Adrenal gland (tissue), 12 donors: ENCODE results near the gene EXOC3L2. TPM values are rescaled to one million over a fixed set of nuclear protein-coding genes. Genes with fewer than 3 reads are reported as not detected.
A peak's percentile ranks its signal among the peaks of the same experiment; 100 is the strongest.

ENCODE experiments used
- DNase-seq, 7 donors: peaks; one replicate each; pipeline ENCODE4 v3.0.0-alpha.2; 2019 to 2020
- H3K27ac ChIP-seq, 5 donors: fragments of 200-600 bp; sonication (generic) in 4 of 5; 1 replicate in 3 of 5; 2 replicates in 2 of 5; pipeline versions ENCODE4 v1.5.1 to v1.8.0; 2016 to 2020; ENCODE audit warnings: mild to moderate bottlenecking in 1 of 5
- H3K27me3 ChIP-seq: fragments of 200-600 bp; 2 replicates; pipeline ENCODE4 v1.8.0; 2021
- H3K36me3 ChIP-seq, 2 donors: fragments of 200-600 bp; replicated peaks in 1 of 2; 1 replicate in 1 of 2; 2 replicates in 1 of 2; pipeline versions ENCODE4 v1.5.1 to v1.8.0; 2018 to 2022
- H3K4me1 ChIP-seq, 2 donors: fragments of 200-600 bp; replicated peaks in 1 of 2; 1 replicate in 1 of 2; 2 replicates in 1 of 2; pipeline versions ENCODE4 v1.5.1 to v1.8.0; 2018 to 2021
- H3K4me3 ChIP-seq, 4 donors: fragments of 200-600 bp; sonication (generic) in 3 of 4; one replicate each; pipeline ENCODE4 v1.5.1; 2016 to 2018
- H3K9me3 ChIP-seq, 3 donors: fragments of 200-600 bp; sonication (generic) in 1 of 3; replicated peaks in 1 of 3; 1 replicate in 2 of 3; 2 replicates in 1 of 3; pipeline versions ENCODE4 v1.5.1 to v1.8.0; 2016 to 2021
- CTCF ChIP-seq, 6 experiments: fragments of 450-650 bp in 4 of 6; fragments of 200-600 bp in 2 of 6; sonication (generic) in 1 of 6; IDR thresholded peaks; 1 replicate in 5 of 6; 2 replicates in 1 of 6; pipeline versions ENCODE4 v1.5.1 to v1.8.0; 2016 to 2021; ENCODE audit warnings: antibody characterized with exemption in 6 of 6, mild to moderate bottlenecking in 2 of 6, moderate library complexity in 1 of 6
- POLR2A ChIP-seq, 2 donors: fragments of 450-650 bp; IDR thresholded peaks; one replicate each; pipeline ENCODE4 v1.6.1; 2017; ENCODE audit warnings: antibody characterized with exemption in 2 of 2, mild to moderate bottlenecking in 2 of 2, moderate library complexity in 1 of 2
- WGBS, 4 donors: extraction: QIAGEN DNeasy Blood & Tissue Kit in 2 of 4; methylation state at CpG; one replicate each; pipeline versions ENCODE4 v1.1.5 to v1.1.7; 2013 to 2017; 5-methylcytosine and 5-hydroxymethylcytosine counted together
- intact Hi-C, 2 donors: fragments of 100-400 bp; cut with DNase I; formaldehyde crosslinking; loops; one replicate each; pipeline versions ENCODE4 v1.14.1 to v1.15.0; 2022 to 2023
- polyA plus RNA-seq, 3 donors: library from polyadenylated mRNA; stranded (reverse); fragments of 200-250 nt in 2 of 3; fragments of 350-450 nt in 1 of 3; fragmentation: Illumina TruSeq in 1 of 3; extraction: RNeasy Lipid Tissue Mini Kit (QIAGEN cat#74804) in 1 of 3; gene quantifications; one replicate each; pipeline ENCODE4 v1.2.3, GENCODE V29; 2013 to 2014
- total RNA-seq, 9 donors: library from RNA; depleted of rRNA in 4 of 9; stranded (reverse); fragments of >200 nt in 4 of 9; fragments of 120-200 nt in 1 of 9; fragmentation: NEBNext Ultra II Directional in 1 of 9; extraction: Animal tissue kit (Norgen Biotek cat#: 25700) in 1 of 9; gene quantifications; one replicate each; pipeline versions ENCODE4 v1.1.0 to v1.2.4, GENCODE V29; 2013 to 2023
- donor health status: healthy with polysubstance abuse.
- donor health status: Bipolar disorder and iron deficiency.
- donor health status: DM: yes; HTN: yes; CAD: no.
- donor health status: DM: no; HTN: no; CAD: no.
- donor health status: DM: no; HTN: no; CAD: no.
- donor health status: DM: yes; HTN: yes; CAD: no.

Gene EXOC3L2
- total and polyA plus RNA-seq, 12 donors = 2.1 to 26.4 (median 16.3) TPM

DNA sequence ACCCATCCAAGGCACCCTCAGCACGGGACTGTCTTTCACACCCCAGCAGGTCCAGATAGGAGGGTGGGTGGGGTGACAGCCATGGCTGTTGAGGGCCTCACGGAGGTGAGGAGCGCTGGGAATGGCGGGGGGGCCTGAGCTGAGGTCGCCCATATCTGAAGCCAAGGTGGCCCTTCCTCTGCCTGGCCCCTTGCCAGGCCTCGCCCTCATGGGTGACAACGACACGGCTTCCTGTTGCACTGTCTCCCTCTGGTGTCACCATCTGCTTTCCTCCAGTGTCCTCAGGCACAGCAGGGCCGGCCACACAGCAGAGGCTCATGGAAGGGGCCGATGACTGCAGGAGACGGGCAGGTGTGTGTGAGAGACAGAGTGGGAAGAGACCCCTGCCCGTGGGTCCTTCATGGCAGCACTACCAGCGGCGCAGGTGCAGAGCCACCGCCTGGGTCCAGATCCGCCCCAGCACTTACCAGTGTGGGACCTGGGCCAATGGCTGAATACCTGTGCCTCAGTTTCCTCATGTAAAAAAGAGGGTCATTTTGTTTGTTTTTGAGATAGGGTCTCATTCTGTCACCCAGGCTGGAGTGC lies 76.3 kb downstream of the EXOC3L2 start:
- no peak for TF ChIP-seq POLR2A (IDR thresholded peaks at IDR 0.05)
- TF ChIP-seq CTCF (IDR thresholded peaks at IDR 0.05) = no peak
- no peaks in the 10 kb centered on the region for H3K36me3 ChIP-seq
- WGBS, 4 donors = 69 to 87% (median 80%) methylated on average over 4 to 16 of the region's 16 CpGs
- intact Hi-C loops = no loop called here
- no peaks in the 10 kb centered on the region for H3K9me3 ChIP-seq
- no peak overlapping the region for H3K4me3 ChIP-seq
- no peaks in the 10 kb centered on the region for H3K4me1 ChIP-seq
- DNase-seq = no peak
- no peaks in the 10 kb centered on the region for H3K27me3 ChIP-seq
- H3K27ac ChIP-seq = no peak overlapping the region

DNA sequence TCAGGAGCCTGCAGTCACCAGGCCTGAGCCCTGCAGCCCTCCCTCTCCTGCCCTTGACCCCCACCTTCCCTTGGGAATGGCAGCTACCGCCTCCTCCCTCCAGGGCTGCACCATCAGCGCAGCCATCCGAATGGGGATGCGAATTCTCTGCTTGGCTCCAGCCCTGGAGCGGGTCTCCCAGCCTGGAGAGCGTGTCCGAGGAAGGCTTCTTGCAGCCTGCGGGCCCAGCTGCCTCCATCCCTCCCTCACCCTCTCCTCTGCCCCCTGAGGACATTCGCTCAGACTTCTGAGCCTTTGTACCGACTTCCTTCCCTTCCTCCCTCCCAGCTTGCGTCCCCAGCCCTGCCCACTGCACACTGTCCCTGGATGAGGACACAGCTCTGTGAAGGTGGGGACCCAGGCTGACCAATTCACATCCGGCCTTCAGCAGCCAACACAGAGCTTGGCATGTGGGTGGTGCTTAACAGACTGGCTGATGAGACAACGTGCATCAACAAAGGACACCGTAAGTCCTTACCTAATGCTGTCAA lies 78.4 kb downstream of the EXOC3L2 start:
- H3K27me3 ChIP-seq = no peaks in the 10 kb centered on the region
- H3K4me1 ChIP-seq = no peaks in the 10 kb centered on the region
- intact Hi-C loops = no loop called here
- 54 to 67% (median 61%) methylated on average over 12 to 14 of the region's 14 CpGs for WGBS, 4 donors
- peak in 3 of 7 donors; percentile 41 to 73 (median 46) for DNase-seq
- no peaks in the 10 kb centered on the region for H3K36me3 ChIP-seq
- no peaks in the 10 kb centered on the region for H3K9me3 ChIP-seq
- H3K27ac ChIP-seq = no peak overlapping the region
- no peak for TF ChIP-seq CTCF (IDR thresholded peaks at IDR 0.05)
- TF ChIP-seq POLR2A (IDR thresholded peaks at IDR 0.05) = no peak
- no peak overlapping the region for H3K4me3 ChIP-seq

GRCh38 chr19:45164577-45165335 lies 80.5 kb downstream of the EXOC3L2 start:
- no peaks in the 10 kb centered on the region for H3K4me1 ChIP-seq
- TF ChIP-seq CTCF (IDR thresholded peaks at IDR 0.05) (no peak), POLR2A (IDR thresholded peaks at IDR 0.05) (no peak)
- peaks cover 7% of the 10 kb centered on the region for H3K27me3 ChIP-seq
- H3K9me3 ChIP-seq = no peaks in the 10 kb centered on the region
- intact Hi-C loops = no loop called here
- H3K36me3 ChIP-seq = no peaks in the 10 kb centered on the region
- H3K27ac ChIP-seq = no peak overlapping the region
- 33 to 64% (median 54%) methylated on average over 3 to 27 of the region's 27 CpGs for WGBS, 4 donors
- DNase-seq = peak in 4 of 7 donors; percentile 44 to 62 (median 53)
- no peak overlapping the region for H3K4me3 ChIP-seq

GRCh38 chr19:45163751-45164460 lies 81.3 kb downstream of the EXOC3L2 start:
- no peak for DNase-seq
- intact Hi-C loops = no loop called here
- peaks cover 7% of the 10 kb centered on the region for H3K27me3 ChIP-seq
- TF ChIP-seq POLR2A (IDR thresholded peaks at IDR 0.05) = no peak
- TF ChIP-seq CTCF (IDR thresholded peaks at IDR 0.05) = no peak
- H3K36me3 ChIP-seq = no peaks in the 10 kb centered on the region
- 77 to 85% (median 82%) methylated on average over 13 to 15 of the region's 15 CpGs for WGBS, 4 donors
- no peak overlapping the region for H3K4me3 ChIP-seq
- H3K27ac ChIP-seq = no peak overlapping the region
- no peaks in the 10 kb centered on the region for H3K9me3 ChIP-seq
- H3K4me1 ChIP-seq = no peaks in the 10 kb centered on the region
